NCI-H1694 (cell line): ENCODE results near the gene PPARG.

ENCODE experiments used
- DNase-seq: peaks from one replicate; lab custom pipeline; 2025; lab: John Stamatoyannopoulos, UW

Gene PPARG

GRCh38 chr3:12343047-12343501 lies 54.2 kb downstream of the PPARG start:
- no peak for DNase-seq

- no peak for DNase-seq
These were observed 56.3 kb downstream of the PPARG start for GRCh38 chr3:12345141-12345561.

DNA sequence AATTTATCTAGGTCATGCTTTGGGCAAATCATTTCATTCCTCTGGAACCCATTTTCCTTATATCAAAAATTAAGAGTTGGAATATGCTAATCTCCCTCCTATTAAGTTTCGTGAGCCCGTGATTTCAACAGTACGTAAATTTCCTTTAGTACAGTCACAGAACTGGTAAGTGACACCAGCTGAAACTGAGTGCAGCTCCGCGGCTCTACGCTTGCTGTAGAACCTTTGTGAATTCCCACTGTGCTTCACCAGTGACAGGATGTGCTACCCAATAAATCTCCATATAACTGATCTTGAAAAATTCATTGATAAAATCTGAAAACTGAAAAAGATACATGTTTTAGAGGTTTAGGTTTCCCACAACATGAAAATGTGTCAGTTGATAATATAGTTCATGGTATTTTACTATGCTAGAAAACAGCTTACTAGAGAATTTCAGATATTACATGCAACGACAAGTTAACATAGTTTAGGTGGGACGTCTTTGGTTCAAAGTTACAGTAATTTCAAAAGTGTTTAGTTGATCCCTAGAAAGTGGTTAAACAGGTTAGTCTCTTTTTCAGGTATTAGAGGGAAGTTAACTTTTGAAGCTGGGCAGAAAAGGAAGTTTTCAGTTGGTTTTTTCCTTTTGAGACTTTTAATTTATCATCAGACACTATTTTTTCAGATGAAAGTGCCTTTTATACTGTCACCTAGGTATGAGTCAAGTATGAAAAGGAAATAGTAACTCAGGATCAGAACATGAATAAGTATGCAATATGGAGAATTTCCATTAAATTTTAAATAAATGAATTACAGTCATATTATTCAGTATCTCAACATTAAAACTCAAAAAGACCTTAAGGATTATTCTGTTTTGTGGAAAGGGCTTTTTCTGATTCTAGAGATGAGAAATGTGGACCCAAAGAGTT lies 57.0 kb downstream of the PPARG start:
- no peak for DNase-seq

DNA sequence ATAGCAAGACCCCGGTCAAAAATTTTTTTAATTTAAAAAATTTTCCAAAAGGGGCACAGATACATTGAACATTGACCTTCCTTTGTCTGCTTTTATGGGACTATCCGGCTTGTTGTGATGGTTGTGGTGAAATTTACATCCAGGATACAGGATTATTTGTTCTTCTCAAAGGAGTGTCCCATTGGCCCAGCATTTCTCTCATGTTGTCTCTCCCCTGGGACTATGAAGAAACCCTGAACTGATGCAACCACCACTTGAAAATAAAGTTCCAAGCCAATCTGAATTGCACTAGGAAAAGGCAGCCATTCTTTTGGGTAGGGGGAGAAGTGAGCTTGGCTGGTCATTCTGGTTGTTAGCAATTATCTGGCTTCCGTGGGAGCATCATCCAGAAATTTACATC lies 58.4 kb downstream of the PPARG start:
- no peak for DNase-seq

DNA sequence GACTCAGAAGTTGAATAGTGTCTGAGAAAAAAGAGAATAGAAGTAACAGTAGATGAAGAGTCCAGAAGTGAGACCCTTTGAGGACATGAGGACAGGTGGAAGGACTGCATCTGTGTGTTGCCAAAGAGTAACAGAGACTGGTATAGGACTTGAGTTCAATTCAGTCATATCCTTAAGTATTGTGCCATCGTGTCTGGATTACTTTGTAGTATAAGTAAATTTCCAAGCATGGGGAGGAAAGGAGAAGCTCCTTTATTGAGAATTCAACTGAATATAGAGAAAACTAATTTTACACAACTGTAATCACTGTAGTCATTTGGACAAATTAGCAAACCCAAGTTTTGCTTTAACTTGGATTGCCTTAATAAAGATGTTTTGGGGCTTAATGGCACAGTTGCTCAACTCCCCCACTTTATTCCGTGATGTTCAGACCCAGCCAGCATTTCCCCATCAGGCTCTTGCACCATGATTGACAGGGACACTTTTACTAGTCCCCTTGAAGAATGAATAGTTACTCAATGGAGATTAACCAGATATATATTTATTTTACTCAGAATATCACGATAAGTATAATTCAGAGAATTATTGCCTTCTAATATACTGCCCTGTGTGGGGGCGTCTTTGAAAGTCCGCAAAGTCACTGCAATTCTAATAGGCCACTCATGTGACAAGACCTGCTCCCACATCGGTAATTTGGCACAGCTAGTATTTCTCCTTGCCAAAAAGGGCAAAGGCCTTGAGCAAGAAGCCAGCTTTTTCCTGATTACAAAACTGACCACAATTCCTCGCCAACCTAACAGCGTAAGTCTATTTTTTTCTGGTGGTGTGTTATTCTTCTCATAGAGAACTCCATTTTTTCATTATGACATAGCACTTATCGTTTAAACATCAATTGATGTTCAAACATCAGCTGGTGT lies 61.3 kb downstream of the PPARG start:
- no peak for DNase-seq

DNA sequence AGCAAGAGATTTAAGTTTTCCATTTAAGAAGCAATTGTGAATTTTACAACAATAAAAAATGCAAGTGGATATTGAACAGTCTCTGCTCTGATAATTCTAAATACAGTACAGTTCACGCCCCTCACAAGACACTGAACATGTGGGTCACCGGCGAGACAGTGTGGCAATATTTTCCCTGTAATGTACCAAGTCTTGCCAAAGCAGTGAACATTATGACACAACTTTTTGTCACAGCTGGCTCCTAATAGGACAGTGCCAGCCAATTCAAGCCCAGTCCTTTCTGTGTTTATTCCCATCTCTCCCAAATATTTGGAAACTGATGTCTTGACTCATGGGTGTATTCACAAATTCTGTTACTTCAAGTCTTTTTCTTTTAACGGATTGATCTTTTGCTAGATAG lies 62.3 kb downstream of the PPARG start:
- DNase-seq, result no peak

DNA sequence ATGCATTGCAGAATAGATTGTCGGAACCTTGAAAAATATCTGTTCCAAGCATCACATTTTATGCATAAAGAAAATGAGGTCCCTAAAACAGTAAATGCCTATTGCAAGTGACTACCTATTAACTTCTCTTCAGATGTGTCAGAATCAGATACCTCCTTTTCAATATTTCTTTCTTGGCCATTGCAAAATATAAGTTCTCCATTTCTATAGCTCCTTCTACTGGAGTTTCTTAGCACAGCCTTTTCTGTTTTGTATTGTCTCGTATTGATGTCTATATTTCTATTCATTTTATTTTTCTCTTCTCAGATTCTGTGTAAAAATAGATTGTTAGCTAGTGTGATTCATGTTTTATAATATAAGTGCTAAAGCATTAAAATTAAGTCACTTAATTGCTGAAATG lies 63.4 kb downstream of the PPARG start:
- no peak for DNase-seq

GRCh38 chr3:12352755-12353154 lies 63.9 kb downstream of the PPARG start:
- no peak for DNase-seq

GRCh38 chr3:12353796-12354525 lies 65.1 kb downstream of the PPARG start:
- DNase-seq, result no peak

GRCh38 chr3:12356175-12356574 lies 67.3 kb downstream of the PPARG start:
- DNase-seq, result no peak

GRCh38 chr3:12356996-12357395 lies 68.1 kb downstream of the PPARG start:
- DNase-seq, result no peak

DNA sequence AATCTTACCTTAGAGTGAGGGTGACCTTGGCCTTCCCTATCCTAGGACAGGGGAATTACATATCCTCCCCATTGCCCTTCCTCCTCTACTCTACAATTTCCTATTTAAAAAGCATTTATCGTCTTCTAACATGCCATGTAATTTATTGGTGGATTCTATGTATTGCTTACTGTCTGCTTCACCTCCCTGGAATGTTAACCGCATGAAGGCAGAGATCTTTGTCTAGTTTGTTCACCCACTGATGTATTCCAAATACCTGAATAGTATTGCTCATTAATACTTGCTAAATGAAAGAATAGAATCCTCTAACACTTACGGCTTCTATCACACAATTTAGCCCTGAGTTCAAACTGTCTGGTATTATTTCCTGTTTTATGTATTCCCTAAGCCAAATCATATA lies 68.6 kb downstream of the PPARG start:
- no peak for DNase-seq

- no peak for DNase-seq
These were observed 74.7 kb downstream of the PPARG start for GRCh38 chr3:12363397-12364195.

DNA sequence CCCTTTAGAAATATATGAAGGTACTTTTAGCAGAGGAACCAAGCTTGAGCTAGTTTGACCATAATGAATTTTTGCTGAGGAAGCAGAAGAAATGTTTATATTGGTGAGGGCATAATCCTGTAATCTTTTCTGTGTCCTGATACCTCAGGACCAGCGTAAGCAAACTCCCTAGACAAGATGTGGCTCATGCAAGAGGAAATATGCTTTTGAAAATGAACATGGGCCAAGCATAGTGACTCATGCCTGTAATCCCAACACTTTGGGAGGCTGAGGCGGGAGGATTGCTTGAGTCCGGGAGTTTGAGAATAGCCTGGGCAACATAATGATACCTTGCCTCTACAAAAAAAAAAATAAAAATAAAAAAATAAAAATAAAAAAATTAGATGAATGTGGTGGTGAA lies 78.5 kb downstream of the PPARG start:
- no peak for DNase-seq

DNA sequence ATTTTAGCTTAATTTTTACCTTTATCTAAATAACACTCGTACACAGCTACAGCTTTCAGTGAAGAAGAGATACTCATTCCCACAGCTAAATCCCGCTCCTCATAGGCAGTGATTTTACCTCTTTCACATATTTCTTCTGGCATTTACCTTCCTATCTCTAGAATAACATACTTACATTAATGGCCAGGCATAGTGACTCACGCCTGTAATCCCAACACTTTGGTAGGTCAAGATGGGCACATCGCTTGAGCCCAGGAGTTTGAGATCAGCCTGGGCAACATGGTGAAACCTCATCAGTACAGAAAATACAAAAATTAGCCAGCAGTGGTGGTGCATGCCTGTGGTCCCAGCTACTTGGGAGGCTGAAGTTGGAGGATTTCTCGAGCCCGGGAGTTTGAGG lies 80.2 kb downstream of the PPARG start:
- no peak for DNase-seq

- DNase-seq, result no peak
These were observed 80.7 kb downstream of the PPARG start for GRCh38 chr3:12369598-12369997.

DNA sequence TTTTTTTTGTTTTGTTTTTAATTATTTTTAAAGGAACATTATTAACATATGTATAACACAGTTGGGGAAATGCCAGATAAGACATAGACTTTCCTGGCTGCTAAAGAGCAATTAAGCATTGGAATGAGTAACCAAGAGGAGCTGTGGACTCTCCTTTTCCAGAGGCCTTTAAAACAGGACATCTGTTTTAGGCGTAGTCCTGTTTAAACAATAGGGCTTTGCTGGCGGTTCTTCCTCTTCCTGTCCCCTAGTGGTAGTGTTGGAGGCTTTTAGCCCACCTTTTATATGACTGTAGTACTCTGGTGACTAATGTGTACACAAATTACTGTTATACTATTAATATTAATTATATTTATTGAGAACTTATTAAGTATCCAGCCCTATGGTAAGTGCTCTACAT lies 81.9 kb downstream of the PPARG start:
- no peak for DNase-seq

DNA sequence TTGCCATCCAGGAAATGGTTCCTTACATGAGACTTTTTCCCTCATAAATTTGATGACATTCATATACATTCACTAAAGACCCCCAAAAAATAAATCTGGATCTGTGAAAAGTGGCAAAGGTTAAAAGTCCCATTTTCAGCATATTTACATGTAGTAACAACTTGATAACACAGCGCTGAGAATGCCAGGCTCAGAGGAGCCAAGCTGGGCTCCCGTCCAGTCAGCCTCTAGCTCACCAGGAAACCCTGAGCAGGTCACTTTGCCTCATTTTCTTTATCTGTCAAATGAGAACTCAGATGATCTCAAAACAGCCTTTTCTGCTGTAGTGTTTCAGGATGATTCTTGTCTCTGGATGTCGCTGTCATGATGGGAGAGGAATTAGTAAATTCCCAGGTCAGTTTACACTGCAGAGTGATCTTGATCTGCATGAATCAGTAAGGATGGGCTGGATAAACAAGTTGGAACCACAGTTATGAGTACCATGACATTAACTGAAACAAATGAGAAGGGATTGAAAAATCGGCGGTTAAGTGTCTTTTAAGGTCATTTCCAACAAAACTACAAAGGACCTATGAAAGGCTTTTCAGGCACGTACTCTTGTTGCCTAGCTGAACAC lies 82.8 kb downstream of the PPARG start:
- DNase-seq, result no peak

GRCh38 chr3:12372741-12373280 lies 83.9 kb downstream of the PPARG start:
- DNase-seq, result no peak

- DNase-seq, result no peak
These were observed 86.7 kb downstream of the PPARG start for GRCh38 chr3:12375572-12375971.
